HepG2 (cell line): ENCODE results near the gene CNPY4. TPM values are rescaled to one million over a fixed set of nuclear protein-coding genes. Genes with fewer than 3 reads are reported as not detected.

Experiments
- POGZ ChIP-seq: sonication (generic); formaldehyde crosslinking; IDR thresholded peaks from 2 replicates; pipeline ENCODE4 v1.4.0; 2020; ENCODE audit warnings: mild to moderate bottlenecking, missing genetic modification reagents
- SATB2 ChIP-seq: sonication (generic); formaldehyde crosslinking; IDR thresholded peaks from 2 replicates; pipeline ENCODE4 v1.5.0; 2020; ENCODE audit warnings: missing genetic modification reagents
- TEAD3 ChIP-seq: optimal IDR thresholded peaks from 2 replicates; pipeline ENCODE3; 2016; ENCODE audit warnings: borderline replicate concordance
- ZBTB40 ChIP-seq, 2 experiments: fragments of 450-650 bp in 1 of 2; sonication (generic) in 1 of 2; formaldehyde crosslinking in 1 of 2; IDR thresholded peaks; 2 replicates each; pipeline versions ENCODE4 v1.6.1 to v1.8.0; 2016 to 2022; ENCODE audit warnings: antibody characterized with exemption in 1 of 2, mild to moderate bottlenecking in 1 of 2, missing genetic modification reagents in 1 of 2
- ZFYVE20 ChIP-seq: sonication (generic); formaldehyde crosslinking; IDR thresholded peaks from 2 replicates; pipeline ENCODE4 v1.8.0; 2023; ENCODE audit warnings: low read depth, mild to moderate bottlenecking, moderate library complexity, missing genetic modification reagents, borderline replicate concordance
- ZMAT3 ChIP-seq: sonication (generic); formaldehyde crosslinking; conservative IDR thresholded peaks from 2 replicates; pipeline ENCODE4 v1.7.0; 2021; ENCODE audit warnings: missing genetic modification reagents
- ZNF496 ChIP-seq: sonication (generic); formaldehyde crosslinking; IDR thresholded peaks from 2 replicates; pipeline ENCODE4 v1.8.1; 2023; ENCODE audit warnings: mild to moderate bottlenecking, moderate library complexity, missing genetic modification reagents; ENCODE audit not compliant: insufficient replicate concordance
- polyA plus RNA-seq, 8 experiments: library from polyadenylated mRNA; depleted of rRNA in 3 of 8; stranded (reverse) in 7 of 8; unstranded in 1 of 8; fragments of >200 nt; fragmentation: Illumina TruSeq in 4 of 8; extraction: Trizol in 4 of 8; gene quantifications; 2 replicates each; pipeline versions ENCODE4 v1.2.1 to v1.2.3, GENCODE V29; 2011 to 2016; ENCODE audit warnings: low read depth in 4 of 8, missing spikeins in 1 of 8, mixed read lengths in 1 of 8; ENCODE audit not compliant: insufficient read depth in 1 of 8
- total RNA-seq, 5 experiments: library from RNA; depleted of rRNA; stranded (reverse); fragments of >200 nt; fragmentation: Illumina TruSeq; extraction: Trizol; gene quantifications; 2 replicates each; pipeline ENCODE4 v1.2.3, GENCODE V29; 2016; ENCODE audit warnings: low read depth in 1 of 5
- TF ChIP-seq, protein P1 (sequence below): IDR thresholded peaks from 2 replicates; pipeline ENCODE4 v1.6.1; 2012; ENCODE audit warnings: low read depth, low read length, improper control_type of control experiment
- TF ChIP-seq, protein P2 (sequence below): sonication (generic); formaldehyde crosslinking; IDR thresholded peaks from 2 replicates; pipeline ENCODE4 v1.4.0; 2020; ENCODE audit warnings: missing genetic modification reagents, borderline replicate concordance

Gene CNPY4
- total and polyA plus RNA-seq, 2 of the 13 experiments (the other 11 are each of a cell fraction or from before 2014, with no cell fraction given): 6.2 to 12.7 TPM

- TF ChIP-seq ZBTB40 (IDR thresholded peaks at IDR 0.05) (no peak), ZBTB40 (CRISPR knock-in tag; IDR thresholded peaks at IDR 0.05) (no peak), ZNF496 (CRISPR knock-in tag) (no peak), ZMAT3 (CRISPR knock-in tag) (0 out of 2 replicates have a peak, but pooled peaks have one; percentile 67), SATB2 (CRISPR knock-in tag) (no peak), ZFYVE20 (CRISPR knock-in tag) (no peak), TEAD3 (CRISPR knock-in tag) (peak; percentile 15), POGZ (0 out of 2 replicates have a peak, but pooled peaks have one; percentile 26)
- TF ChIP-seq, protein P1, sequence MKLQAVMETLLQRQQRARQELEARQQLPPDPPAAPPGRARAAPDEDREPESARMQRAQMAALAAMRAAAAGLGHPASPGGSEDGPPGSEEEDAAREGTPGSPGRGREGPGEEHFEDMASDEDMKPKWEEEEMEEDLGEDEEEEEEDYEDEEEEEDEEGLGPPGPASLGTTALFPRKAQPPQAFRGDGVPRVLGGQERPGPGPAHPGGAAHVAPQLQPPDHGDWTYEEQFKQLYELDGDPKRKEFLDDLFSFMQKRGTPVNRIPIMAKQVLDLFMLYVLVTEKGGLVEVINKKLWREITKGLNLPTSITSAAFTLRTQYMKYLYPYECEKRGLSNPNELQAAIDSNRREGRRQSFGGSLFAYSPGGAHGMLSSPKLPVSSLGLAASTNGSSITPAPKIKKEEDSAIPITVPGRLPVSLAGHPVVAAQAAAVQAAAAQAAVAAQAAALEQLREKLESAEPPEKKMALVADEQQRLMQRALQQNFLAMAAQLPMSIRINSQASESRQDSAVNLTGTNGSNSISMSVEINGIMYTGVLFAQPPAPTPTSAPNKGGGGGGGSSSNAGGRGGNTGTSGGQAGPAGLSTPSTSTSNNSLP: no peak
- TF ChIP-seq, protein P2, sequence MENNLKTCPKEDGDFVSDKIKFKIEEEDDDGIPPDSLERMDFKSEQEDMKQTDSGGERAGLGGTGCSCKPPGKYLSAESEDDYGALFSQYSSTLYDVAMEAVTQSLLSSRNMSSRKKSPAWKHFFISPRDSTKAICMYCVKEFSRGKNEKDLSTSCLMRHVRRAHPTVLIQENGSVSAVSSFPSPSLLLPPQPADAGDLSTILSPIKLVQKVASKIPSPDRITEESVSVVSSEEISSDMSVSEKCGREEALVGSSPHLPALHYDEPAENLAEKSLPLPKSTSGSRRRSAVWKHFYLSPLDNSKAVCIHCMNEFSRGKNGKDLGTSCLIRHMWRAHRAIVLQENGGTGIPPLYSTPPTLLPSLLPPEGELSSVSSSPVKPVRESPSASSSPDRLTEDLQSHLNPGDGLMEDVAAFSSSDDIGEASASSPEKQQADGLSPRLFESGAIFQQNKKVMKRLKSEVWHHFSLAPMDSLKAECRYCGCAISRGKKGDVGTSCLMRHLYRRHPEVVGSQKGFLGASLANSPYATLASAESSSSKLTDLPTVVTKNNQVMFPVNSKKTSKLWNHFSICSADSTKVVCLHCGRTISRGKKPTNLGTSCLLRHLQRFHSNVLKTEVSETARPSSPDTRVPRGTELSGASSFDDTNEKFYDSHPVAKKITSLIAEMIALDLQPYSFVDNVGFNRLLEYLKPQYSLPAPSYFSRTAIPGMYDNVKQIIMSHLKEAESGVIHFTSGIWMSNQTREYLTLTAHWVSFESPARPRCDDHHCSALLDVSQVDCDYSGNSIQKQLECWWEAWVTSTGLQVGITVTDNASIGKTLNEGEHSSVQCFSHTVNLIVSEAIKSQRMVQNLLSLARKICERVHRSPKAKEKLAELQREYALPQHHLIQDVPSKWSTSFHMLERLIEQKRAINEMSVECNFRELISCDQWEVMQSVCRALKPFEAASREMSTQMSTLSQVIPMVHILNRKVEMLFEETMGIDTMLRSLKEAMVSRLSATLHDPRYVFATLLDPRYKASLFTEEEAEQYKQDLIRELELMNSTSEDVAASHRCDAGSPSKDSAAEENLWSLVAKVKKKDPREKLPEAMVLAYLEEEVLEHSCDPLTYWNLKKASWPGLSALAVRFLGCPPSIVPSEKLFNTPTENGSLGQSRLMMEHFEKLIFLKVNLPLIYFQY (CRISPR knock-in tag): peak; percentile 42; the same call in 1 of the 2 replicates
Measured at GRCh38 chr7:100148559-100149328, 29.3 kb downstream of the CNPY4 start, which contains the start of gene LAMTOR4 (continued).
